H1 (cell line): Measurements from ENCODE around the gene ZNF202. TPM values are rescaled to one million over a fixed set of nuclear protein-coding genes. Genes with fewer than 3 reads are reported as not detected.

Source experiments
- ZNF274 ChIP-seq: IDR thresholded peaks from 2 replicates; pipeline ENCODE4 v1.7.0; 2012; ENCODE audit warnings: low read length, borderline replicate concordance; ENCODE audit errors: extremely low read depth
- polyA plus RNA-seq, 7 experiments: library from polyadenylated mRNA; depleted of rRNA in 3 of 7; stranded (reverse) in 5 of 7; unstranded in 2 of 7; fragments of >200 nt in 5 of 7; fragments of 200-250 nt in 2 of 7; gene quantifications; 1 replicate in 5 of 7; 2 replicates in 1 of 7; 4 replicates in 1 of 7; pipeline versions ENCODE4 v1.2.1 to v1.2.3, GENCODE V29; 2011 to 2013; ENCODE audit warnings: missing spikeins in 2 of 7, mixed read lengths in 2 of 7
- total RNA-seq: library from RNA; stranded (reverse); fragmentation: NEBNext Ultra II Directional; extraction: Animal tissue kit (Norgen Biotek cat#: 25700); gene quantifications from 2 replicates; pipeline ENCODE4 v1.2.1, GENCODE V29; 2021
- TF ChIP-seq, protein P1 (sequence below): fragments of 300-600 bp; sonication (generic); IDR thresholded peaks from 2 replicates; pipeline ENCODE4 v1.7.1; 2012; ENCODE audit warnings: low read length, moderate library complexity, mild to moderate bottlenecking, inconsistent platforms; ENCODE audit not compliant: insufficient replicate concordance

Gene ZNF202
- total and polyA plus RNA-seq, 2 of the 8 experiments (the other 6 are each of a cell fraction or from before 2014, with no cell fraction given) = 14.1 to 33.9 TPM

DNA sequence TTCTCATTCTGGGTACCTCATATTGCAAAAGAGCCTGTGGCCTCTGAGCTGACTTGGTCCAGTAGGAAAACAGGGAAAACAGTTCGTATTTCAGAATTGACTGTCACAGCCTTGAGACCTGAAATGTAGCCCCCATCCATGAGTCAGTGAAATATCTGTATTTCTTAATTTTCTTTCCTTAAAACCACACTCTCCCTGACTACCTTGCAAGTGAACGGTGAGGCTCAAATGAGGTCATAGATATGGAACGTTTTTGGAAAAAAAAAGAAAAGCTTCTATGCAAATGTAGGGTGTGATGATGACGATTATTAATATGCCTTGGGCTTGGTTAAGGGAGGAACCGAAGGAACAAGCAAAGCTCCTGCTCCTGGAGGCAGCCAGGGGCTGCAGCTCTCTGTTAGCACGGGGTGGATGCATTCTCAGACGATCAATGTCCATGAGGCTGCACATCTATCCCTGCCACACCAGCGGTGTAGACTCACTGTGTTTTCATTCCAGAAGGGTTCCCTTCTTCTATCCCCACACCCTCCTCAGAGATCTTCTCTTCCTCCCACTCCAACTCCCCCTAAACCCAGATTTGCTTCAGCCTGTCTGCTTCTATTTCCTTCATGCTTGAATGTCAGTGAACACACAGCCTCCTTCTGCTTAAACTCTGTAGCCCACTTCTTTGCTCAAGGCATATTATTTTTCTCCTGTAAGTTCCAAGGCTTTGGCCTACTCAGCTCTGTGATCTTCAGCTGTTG, 57.9 kb downstream of the ZNF202 start (continued):
- TF ChIP-seq, protein P1, sequence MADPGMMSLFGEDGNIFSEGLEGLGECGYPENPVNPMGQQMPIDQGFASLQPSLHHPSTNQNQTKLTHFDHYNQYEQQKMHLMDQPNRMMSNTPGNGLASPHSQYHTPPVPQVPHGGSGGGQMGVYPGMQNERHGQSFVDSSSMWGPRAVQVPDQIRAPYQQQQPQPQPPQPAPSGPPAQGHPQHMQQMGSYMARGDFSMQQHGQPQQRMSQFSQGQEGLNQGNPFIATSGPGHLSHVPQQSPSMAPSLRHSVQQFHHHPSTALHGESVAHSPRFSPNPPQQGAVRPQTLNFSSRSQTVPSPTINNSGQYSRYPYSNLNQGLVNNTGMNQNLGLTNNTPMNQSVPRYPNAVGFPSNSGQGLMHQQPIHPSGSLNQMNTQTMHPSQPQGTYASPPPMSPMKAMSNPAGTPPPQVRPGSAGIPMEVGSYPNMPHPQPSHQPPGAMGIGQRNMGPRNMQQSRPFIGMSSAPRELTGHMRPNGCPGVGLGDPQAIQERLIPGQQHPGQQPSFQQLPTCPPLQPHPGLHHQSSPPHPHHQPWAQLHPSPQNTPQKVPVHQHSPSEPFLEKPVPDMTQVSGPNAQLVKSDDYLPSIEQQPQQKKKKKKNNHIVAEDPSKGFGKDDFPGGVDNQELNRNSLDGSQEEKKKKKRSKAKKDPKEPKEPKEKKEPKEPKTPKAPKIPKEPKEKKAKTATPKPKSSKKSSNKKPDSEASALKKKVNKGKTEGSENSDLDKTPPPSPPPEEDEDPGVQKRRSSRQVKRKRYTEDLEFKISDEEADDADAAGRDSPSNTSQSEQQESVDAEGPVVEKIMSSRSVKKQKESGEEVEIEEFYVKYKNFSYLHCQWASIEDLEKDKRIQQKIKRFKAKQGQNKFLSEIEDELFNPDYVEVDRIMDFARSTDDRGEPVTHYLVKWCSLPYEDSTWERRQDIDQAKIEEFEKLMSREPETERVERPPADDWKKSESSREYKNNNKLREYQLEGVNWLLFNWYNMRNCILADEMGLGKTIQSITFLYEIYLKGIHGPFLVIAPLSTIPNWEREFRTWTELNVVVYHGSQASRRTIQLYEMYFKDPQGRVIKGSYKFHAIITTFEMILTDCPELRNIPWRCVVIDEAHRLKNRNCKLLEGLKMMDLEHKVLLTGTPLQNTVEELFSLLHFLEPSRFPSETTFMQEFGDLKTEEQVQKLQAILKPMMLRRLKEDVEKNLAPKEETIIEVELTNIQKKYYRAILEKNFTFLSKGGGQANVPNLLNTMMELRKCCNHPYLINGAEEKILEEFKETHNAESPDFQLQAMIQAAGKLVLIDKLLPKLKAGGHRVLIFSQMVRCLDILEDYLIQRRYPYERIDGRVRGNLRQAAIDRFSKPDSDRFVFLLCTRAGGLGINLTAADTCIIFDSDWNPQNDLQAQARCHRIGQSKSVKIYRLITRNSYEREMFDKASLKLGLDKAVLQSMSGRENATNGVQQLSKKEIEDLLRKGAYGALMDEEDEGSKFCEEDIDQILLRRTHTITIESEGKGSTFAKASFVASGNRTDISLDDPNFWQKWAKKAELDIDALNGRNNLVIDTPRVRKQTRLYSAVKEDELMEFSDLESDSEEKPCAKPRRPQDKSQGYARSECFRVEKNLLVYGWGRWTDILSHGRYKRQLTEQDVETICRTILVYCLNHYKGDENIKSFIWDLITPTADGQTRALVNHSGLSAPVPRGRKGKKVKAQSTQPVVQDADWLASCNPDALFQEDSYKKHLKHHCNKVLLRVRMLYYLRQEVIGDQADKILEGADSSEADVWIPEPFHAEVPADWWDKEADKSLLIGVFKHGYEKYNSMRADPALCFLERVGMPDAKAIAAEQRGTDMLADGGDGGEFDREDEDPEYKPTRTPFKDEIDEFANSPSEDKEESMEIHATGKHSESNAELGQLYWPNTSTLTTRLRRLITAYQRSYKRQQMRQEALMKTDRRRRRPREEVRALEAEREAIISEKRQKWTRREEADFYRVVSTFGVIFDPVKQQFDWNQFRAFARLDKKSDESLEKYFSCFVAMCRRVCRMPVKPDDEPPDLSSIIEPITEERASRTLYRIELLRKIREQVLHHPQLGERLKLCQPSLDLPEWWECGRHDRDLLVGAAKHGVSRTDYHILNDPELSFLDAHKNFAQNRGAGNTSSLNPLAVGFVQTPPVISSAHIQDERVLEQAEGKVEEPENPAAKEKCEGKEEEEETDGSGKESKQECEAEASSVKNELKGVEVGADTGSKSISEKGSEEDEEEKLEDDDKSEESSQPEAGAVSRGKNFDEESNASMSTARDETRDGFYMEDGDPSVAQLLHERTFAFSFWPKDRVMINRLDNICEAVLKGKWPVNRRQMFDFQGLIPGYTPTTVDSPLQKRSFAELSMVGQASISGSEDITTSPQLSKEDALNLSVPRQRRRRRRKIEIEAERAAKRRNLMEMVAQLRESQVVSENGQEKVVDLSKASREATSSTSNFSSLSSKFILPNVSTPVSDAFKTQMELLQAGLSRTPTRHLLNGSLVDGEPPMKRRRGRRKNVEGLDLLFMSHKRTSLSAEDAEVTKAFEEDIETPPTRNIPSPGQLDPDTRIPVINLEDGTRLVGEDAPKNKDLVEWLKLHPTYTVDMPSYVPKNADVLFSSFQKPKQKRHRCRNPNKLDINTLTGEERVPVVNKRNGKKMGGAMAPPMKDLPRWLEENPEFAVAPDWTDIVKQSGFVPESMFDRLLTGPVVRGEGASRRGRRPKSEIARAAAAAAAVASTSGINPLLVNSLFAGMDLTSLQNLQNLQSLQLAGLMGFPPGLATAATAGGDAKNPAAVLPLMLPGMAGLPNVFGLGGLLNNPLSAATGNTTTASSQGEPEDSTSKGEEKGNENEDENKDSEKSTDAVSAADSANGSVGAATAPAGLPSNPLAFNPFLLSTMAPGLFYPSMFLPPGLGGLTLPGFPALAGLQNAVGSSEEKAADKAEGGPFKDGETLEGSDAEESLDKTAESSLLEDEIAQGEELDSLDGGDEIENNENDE = no peak
- TF ChIP-seq ZNF274 = no peak
- TF ChIP-seq, all 59 proteins: peak for 0
